BLaER1 treated with 17β-estradiol and CSF1 and Interleukin-3, amounts not matched to agents 10 nM and 100 nM (cell line): Measurements from ENCODE around the gene AASDH.
A peak's percentile ranks its signal among the peaks of the same experiment; 100 is the strongest.

Experiments used
- H3K27ac ChIP-seq, 11 experiments: shearing (Covaris generic); formaldehyde crosslinking; 2 replicates each; pipeline ENCODE4 v1.8.1; 2022
- H3K27me3 ChIP-seq, 11 experiments: shearing (Covaris generic); formaldehyde crosslinking; 2 replicates each; pipeline ENCODE4 v1.8.1; 2022
- H3K36me3 ChIP-seq, 11 experiments: shearing (Covaris generic); formaldehyde crosslinking; 2 replicates each; pipeline ENCODE4 v1.8.1; 2022
- H3K4me1 ChIP-seq, 10 experiments: shearing (Covaris generic); formaldehyde crosslinking; 2 replicates each; pipeline ENCODE4 v1.8.1; 2022
- H3K4me2 ChIP-seq, 11 experiments: shearing (Covaris generic); formaldehyde crosslinking; 2 replicates each; pipeline ENCODE4 v1.8.1; 2022
- H3K4me3 ChIP-seq, 10 experiments: shearing (Covaris generic); formaldehyde crosslinking; 2 replicates each; pipeline ENCODE4 v1.8.1; 2022
- H3K9ac ChIP-seq, 11 experiments: shearing (Covaris generic); formaldehyde crosslinking; 2 replicates each; pipeline ENCODE4 v1.8.1; 2022
- H3K9me3 ChIP-seq, 11 experiments: shearing (Covaris generic); formaldehyde crosslinking; replicated peaks in 1 of 11; 2 replicates each; pipeline ENCODE4 v1.8.1; 2022
- H4K20me1 ChIP-seq, 11 experiments: shearing (Covaris generic); formaldehyde crosslinking; 2 replicates each; pipeline ENCODE4 v1.8.1; 2022
- Cebpa-rat ChIP-seq, 11 experiments: shearing (Covaris generic); IDR thresholded peaks; 2 replicates each; pipeline ENCODE4 v1.8.1; 2022

The AASDH gene

GRCh38 chr4:56387023-56388001 is at the start of gene AASDH:
AASDH (minus strand) TSS chr4:56387491; CDS start chr4:56384299, 3,192 bp downstream.
- Histone ChIP-seq H3K9ac (peak within 1 kb of the TSS; percentile 82 to 94 (median 88)), H3K27ac (peak within 1 kb of the TSS; percentile 72 to 93 (median 89)), H3K4me2 (peak within 1 kb of the TSS; percentile 83 to 96 (median 91)), H3K9me3 (no peaks in the 10 kb centered on the region), H3K36me3 (peaks cover 0 to 25% (median 5%) of the 10 kb centered on the region in 11 experiments; a peak in 10 of 22 replicates), H3K27me3 (no peaks in the 10 kb centered on the region), H3K4me3 (peak within 1 kb of the TSS; percentile 70 to 83 (median 75)), H3K4me1 (peaks cover 13 to 33% (median 27%) of the 10 kb centered on the region in 10 experiments), H4K20me1 (no peaks in the 10 kb centered on the region)
- peak in 1 of 11 experiments; percentile 41; a peak in 1 of 22 replicates for TF ChIP-seq Cebpa-rat (IDR thresholded peaks at IDR 0.05)

GRCh38 chr4:56435140-56435926 is 48.0 kb upstream of the AASDH start, which contains the start of gene PPAT:
PPAT (minus strand) TSS chr4:56435615; CDS start chr4:56435477, 138 bp downstream.
- no peaks in the 10 kb centered on the region for H3K9me3 ChIP-seq
- H4K20me1 ChIP-seq, result peaks cover 0 to 83% (median 75%) of the 10 kb centered on the region in 11 experiments; a peak in 18 of 22 replicates
- peak within 1 kb of the TSS; percentile 72 to 94 (median 89) for H3K4me2 ChIP-seq
- H3K36me3 ChIP-seq, result peaks cover 0 to 36% (median 14%) of the 10 kb centered on the region in 11 experiments; a peak in 12 of 22 replicates
- H3K9ac ChIP-seq, result peak within 1 kb of the TSS; percentile 81 to 98 (median 93)
- TF ChIP-seq Cebpa-rat (IDR thresholded peaks at IDR 0.05), result no peak
- peak within 1 kb of the TSS; percentile 53 to 97 (median 93) for H3K27ac ChIP-seq
- H3K4me3 ChIP-seq, result peak within 1 kb of the TSS; percentile 82 to 90 (median 85)
- H3K27me3 ChIP-seq, result no peaks in the 10 kb centered on the region
- H3K4me1 ChIP-seq, result peaks cover 35 to 56% (median 45%) of the 10 kb centered on the region in 10 experiments

GRCh38 chr4:56434599-56435139 is 47.4 kb upstream of the AASDH start:
- H3K4me3 ChIP-seq, result peak overlapping the region; percentile 82 to 90 (median 85)
- peak overlapping the region; percentile 76 to 98 (median 93) for H3K9ac ChIP-seq
- H3K4me2 ChIP-seq, result peak overlapping the region; percentile 72 to 93 (median 88)
- no peaks in the 10 kb centered on the region for H3K9me3 ChIP-seq
- H3K27ac ChIP-seq, result peak overlapping the region in 10 of 11 experiments; percentile 82 to 97 (median 94); a peak in 21 of 22 replicates
- H3K27me3 ChIP-seq, result no peaks in the 10 kb centered on the region
- peaks cover 0 to 35% (median 8%) of the 10 kb centered on the region in 11 experiments; a peak in 12 of 22 replicates for H3K36me3 ChIP-seq
- peaks cover 0 to 83% (median 75%) of the 10 kb centered on the region in 11 experiments; a peak in 18 of 22 replicates for H4K20me1 ChIP-seq
- no peak for TF ChIP-seq Cebpa-rat (IDR thresholded peaks at IDR 0.05)
- peaks cover 28 to 49% (median 38%) of the 10 kb centered on the region in 10 experiments for H3K4me1 ChIP-seq

GRCh38 chr4:56433280-56433679 is 46.0 kb upstream of the AASDH start:
- Histone ChIP-seq H3K27ac (peak overlapping the region in 10 of 11 experiments; percentile 35 to 97 (median 92); a peak in 15 of 22 replicates), H4K20me1 (peaks cover 0 to 83% (median 75%) of the 10 kb centered on the region in 11 experiments; a peak in 14 of 22 replicates), H3K36me3 (peaks cover 0 to 27% (median 0%) of the 10 kb centered on the region in 11 experiments; a peak in 5 of 22 replicates), H3K4me3 (peak overlapping the region; percentile 82 to 90 (median 85)), H3K9ac (peak overlapping the region; percentile 76 to 98 (median 93); a peak in 21 of 22 replicates), H3K27me3 (no peaks in the 10 kb centered on the region), H3K4me2 (peak overlapping the region; percentile 72 to 93 (median 88)), H3K9me3 (no peaks in the 10 kb centered on the region), H3K4me1 (peaks cover 14 to 35% (median 24%) of the 10 kb centered on the region in 10 experiments; a peak in 19 of 20 replicates)
- TF ChIP-seq Cebpa-rat (IDR thresholded peaks at IDR 0.05), result no peak

- Histone ChIP-seq H3K4me3 (no peak overlapping the region), H3K27me3 (no peaks in the 10 kb centered on the region), H3K36me3 (peaks cover 0 to 49% (median 14%) of the 10 kb centered on the region in 11 experiments; a peak in 12 of 22 replicates), H3K9me3 (peaks cover 0 to 15% (median 10%) of the 10 kb centered on the region in 11 experiments; a peak in 12 of 22 replicates), H4K20me1 (peaks cover 0 to 100% (median 89%) of the 10 kb centered on the region in 11 experiments; a peak in 15 of 22 replicates), H3K9ac (no peak overlapping the region), H3K4me1 (peaks cover 10 to 27% (median 16%) of the 10 kb centered on the region in 10 experiments; a peak in 16 of 20 replicates), H3K4me2 (no peak overlapping the region), H3K27ac (no peak overlapping the region)
- no peak for TF ChIP-seq Cebpa-rat (IDR thresholded peaks at IDR 0.05)
Measured at GRCh38 chr4:56430203-56430602, 42.9 kb upstream of the AASDH start.

- H3K9me3 ChIP-seq, result peaks cover 0 to 15% (median 10%) of the 10 kb centered on the region in 11 experiments; a peak in 12 of 22 replicates
- no peak overlapping the region for H3K27ac ChIP-seq
- peaks cover 0 to 100% (median 91%) of the 10 kb centered on the region in 11 experiments; a peak in 15 of 22 replicates for H4K20me1 ChIP-seq
- TF ChIP-seq Cebpa-rat (IDR thresholded peaks at IDR 0.05), result no peak
- no peak overlapping the region for H3K4me2 ChIP-seq
- H3K36me3 ChIP-seq, result peaks cover 0 to 48% (median 18%) of the 10 kb centered on the region in 11 experiments; a peak in 12 of 22 replicates
- peaks cover 0 to 7% (median 3%) of the 10 kb centered on the region in 10 experiments; a peak in 4 of 20 replicates for H3K4me1 ChIP-seq
- no peak overlapping the region for H3K4me3 ChIP-seq
- H3K27me3 ChIP-seq, result no peaks in the 10 kb centered on the region
- no peak overlapping the region for H3K9ac ChIP-seq
Measured at GRCh38 chr4:56427179-56427578, 39.9 kb upstream of the AASDH start.

- Histone ChIP-seq H3K36me3 (peaks cover 0 to 48% (median 26%) of the 10 kb centered on the region in 11 experiments; a peak in 17 of 22 replicates), H4K20me1 (peaks cover 0 to 100% (median 91%) of the 10 kb centered on the region in 11 experiments; a peak in 15 of 22 replicates), H3K4me2 (no peak overlapping the region), H3K27me3 (no peaks in the 10 kb centered on the region), H3K4me1 (peaks cover 0 to under 1% (median 0%) of the 10 kb centered on the region in 10 experiments; a peak in 1 of 20 replicates), H3K9ac (no peak overlapping the region), H3K4me3 (no peak overlapping the region), H3K27ac (no peak overlapping the region), H3K9me3 (peaks cover 0 to 15% (median 10%) of the 10 kb centered on the region in 11 experiments; a peak in 12 of 22 replicates)
- TF ChIP-seq Cebpa-rat (IDR thresholded peaks at IDR 0.05), result no peak
Measured at GRCh38 chr4:56426273-56426672, 39.0 kb upstream of the AASDH start.
